ENCODE results near the gene TSHZ3. TPM values are rescaled to one million over a fixed set of nuclear protein-coding genes. Genes with fewer than 3 reads are reported as not detected.

TSHZ3 gene
- total RNA-seq, 1 donor from 2014 or later, result 3.0 TPM

GRCh38 chr19:31354799-31355664, 5.8 kb upstream of the TSHZ3 start:
- no peaks in the 10 kb centered on the region for H3K9me3 Mint-ChIP-seq
- peaks cover 90% of the 10 kb centered on the region for H3K27me3 Mint-ChIP-seq (ENCODE audit: low read depth)
- H3K4me3 Mint-ChIP-seq, result no peak overlapping the region
- no peaks in the 10 kb centered on the region for H3K36me3 Mint-ChIP-seq (ENCODE audit: low read depth)
- no peak for TF ChIP-seq CTCF (conservative IDR thresholded peaks at IDR 0.05)
- H3K4me1 Mint-ChIP-seq, result peaks cover 9% of the 10 kb centered on the region
- DNase-seq (ENCODE audit: low read depth, low spot score), result no peak
- H3K27ac Mint-ChIP-seq (ENCODE audit: unreplicated experiment), result no peak overlapping the region

- H3K4me1 Mint-ChIP-seq, result peaks cover 9% of the 10 kb centered on the region
- TF ChIP-seq CTCF (conservative IDR thresholded peaks at IDR 0.05), result no peak
- no peak overlapping the region for H3K4me3 Mint-ChIP-seq
- no peak for DNase-seq (ENCODE audit: low read depth, low spot score)
- no peak overlapping the region for H3K27ac Mint-ChIP-seq (ENCODE audit: unreplicated experiment)
- no peaks in the 10 kb centered on the region for H3K9me3 Mint-ChIP-seq
- no peaks in the 10 kb centered on the region for H3K36me3 Mint-ChIP-seq (ENCODE audit: low read depth)
- H3K27me3 Mint-ChIP-seq (ENCODE audit: low read depth), result peaks cover 83% of the 10 kb centered on the region
These were observed 5.1 kb upstream of the TSHZ3 start for GRCh38 chr19:31354316-31354715.

GRCh38 chr19:31353833-31354232, 4.6 kb upstream of the TSHZ3 start:
- TF ChIP-seq CTCF (conservative IDR thresholded peaks at IDR 0.05), result no peak
- H3K36me3 Mint-ChIP-seq (ENCODE audit: low read depth), result no peaks in the 10 kb centered on the region
- peaks cover 9% of the 10 kb centered on the region for H3K4me1 Mint-ChIP-seq
- no peaks in the 10 kb centered on the region for H3K9me3 Mint-ChIP-seq
- peak overlapping the region; percentile 74 for H3K4me3 Mint-ChIP-seq
- no peak overlapping the region for H3K27ac Mint-ChIP-seq (ENCODE audit: unreplicated experiment)
- peaks cover 80% of the 10 kb centered on the region for H3K27me3 Mint-ChIP-seq (ENCODE audit: low read depth)
- DNase-seq (ENCODE audit: low read depth, low spot score), result no peak

- H3K27ac Mint-ChIP-seq (ENCODE audit: unreplicated experiment), result no peak overlapping the region
- no peak for TF ChIP-seq CTCF (conservative IDR thresholded peaks at IDR 0.05)
- peaks cover 80% of the 10 kb centered on the region for H3K27me3 Mint-ChIP-seq (ENCODE audit: low read depth)
- H3K9me3 Mint-ChIP-seq, result no peaks in the 10 kb centered on the region
- peaks cover 14% of the 10 kb centered on the region for H3K4me1 Mint-ChIP-seq
- H3K4me3 Mint-ChIP-seq, result peak overlapping the region; percentile 84
- H3K36me3 Mint-ChIP-seq (ENCODE audit: low read depth), result no peaks in the 10 kb centered on the region
- no peak for DNase-seq (ENCODE audit: low read depth, low spot score)
These were observed 3.8 kb upstream of the TSHZ3 start for GRCh38 chr19:31352782-31353651.

- H3K4me1 Mint-ChIP-seq, result peaks cover 21% of the 10 kb centered on the region
- no peaks in the 10 kb centered on the region for H3K9me3 Mint-ChIP-seq
- H3K36me3 Mint-ChIP-seq (ENCODE audit: low read depth), result no peaks in the 10 kb centered on the region
- TF ChIP-seq CTCF (conservative IDR thresholded peaks at IDR 0.05), result no peak
- peak overlapping the region; percentile 84 for H3K4me3 Mint-ChIP-seq
- no peak overlapping the region for H3K27ac Mint-ChIP-seq (ENCODE audit: unreplicated experiment)
- DNase-seq (ENCODE audit: low read depth, low spot score), result no peak
- H3K27me3 Mint-ChIP-seq (ENCODE audit: low read depth), result peaks cover 80% of the 10 kb centered on the region
These were observed 3.1 kb upstream of the TSHZ3 start for GRCh38 chr19:31352296-31352781.
